ENCODE data around the gene PFN1.
"Not testable (repeated sequence)": the region's sequence is repeated elsewhere in the genome, so short reads cannot be mapped to it uniquely, and the experiment has no call there.

PFN1 gene

DNA sequence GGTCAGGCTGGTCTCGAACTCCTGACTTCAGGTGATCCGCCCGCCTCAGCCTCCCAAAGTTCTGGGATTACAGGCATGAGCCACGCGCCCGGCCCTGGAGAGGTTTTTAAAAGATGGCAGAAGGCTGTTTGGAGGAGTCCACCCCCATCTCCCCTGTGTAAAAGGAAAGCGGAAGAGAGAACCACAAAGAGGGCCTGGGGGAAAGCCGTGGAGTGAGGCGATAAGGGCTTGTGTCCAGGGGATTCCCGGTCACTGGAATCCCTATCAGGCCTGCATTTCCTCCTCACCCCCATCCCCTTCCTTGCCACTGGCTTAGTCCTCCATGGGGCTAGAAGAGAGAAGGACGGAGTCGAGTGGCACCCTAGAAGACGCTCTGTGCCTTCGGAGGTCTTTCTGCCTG, 16.4 kb downstream of the PFN1 start, which contains the start of gene GP1BA:
Gene GP1BA (plus strand): TSS at position 315 of the 400 bp plus-strand sequence. CDS start 328 bp downstream, outside the sequence.
- Histone ChIP-seq H3K27ac (ENCODE audit: low read depth, low read length) (no peak within 1 kb of the TSS), H3K79me2 (ENCODE audit: control insufficient read depth, low read length) (no peaks in the 10 kb centered on the region), H3K4me3 (ENCODE audit: low read length) (no peak within 1 kb of the TSS), H4K20me1 (ENCODE audit: control insufficient read depth, insufficient read depth, low read depth, low read length) (no peaks in the 10 kb centered on the region; the same call in 1 of the 2 replicates), H3K9me3 (ENCODE audit: control insufficient read depth, insufficient read depth, low read length) (no peaks in the 10 kb centered on the region), H3K4me1 (ENCODE audit: control insufficient read depth, low read length) (peaks cover 11% of the 10 kb centered on the region), H3K36me3 (ENCODE audit: control insufficient read depth, low read length) (peaks cover 17% of the 10 kb centered on the region), H3F3A (ENCODE audit: control insufficient read depth, insufficient read depth) (no peaks in the 10 kb centered on the region), H3K27me3 (ENCODE audit: control insufficient read depth, low read length) (no peaks in the 10 kb centered on the region), H3K9me2 (replicated peaks; ENCODE audit: control insufficient read depth, low read length) (no peaks in the 10 kb centered on the region), H3K4me2 (ENCODE audit: low read length) (no peak within 1 kb of the TSS)
- TF ChIP-seq EZH2phosphoT487 (IDR thresholded peaks at IDR 0.05; ENCODE audit: borderline replicate concordance, low read length) (no peak), CTCF (IDR thresholded peaks at IDR 0.05; ENCODE audit: low read depth, low read length, poor library complexity, severe bottlenecking) (no peak)

DNA sequence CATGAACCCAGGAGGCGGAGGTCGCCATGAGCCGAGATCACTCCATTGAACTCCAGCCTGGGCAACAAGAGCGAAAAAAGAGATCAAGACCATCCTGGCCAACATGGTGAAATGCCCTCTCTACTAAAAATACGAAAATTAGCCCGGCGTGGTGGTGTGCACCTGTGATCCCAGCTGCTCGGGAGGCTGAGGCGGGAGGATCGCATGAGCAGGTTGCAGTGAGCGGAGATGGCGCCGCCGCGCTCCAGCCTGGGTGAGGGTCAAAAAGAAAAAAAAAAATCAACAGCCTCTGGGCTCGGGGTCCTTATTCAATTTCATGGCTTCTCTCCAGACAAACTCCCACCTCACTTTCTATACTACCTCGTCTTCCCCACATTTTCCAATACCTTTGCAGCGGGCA, 19.4 kb downstream of the PFN1 start:
- Histone ChIP-seq H3K79me2 (ENCODE audit: control insufficient read depth, low read length) (no peaks in the 10 kb centered on the region), H3K27ac (ENCODE audit: low read depth, low read length) (no peak overlapping the region), H3K9me2 (replicated peaks; ENCODE audit: control insufficient read depth, low read length) (no peaks in the 10 kb centered on the region)

DNA sequence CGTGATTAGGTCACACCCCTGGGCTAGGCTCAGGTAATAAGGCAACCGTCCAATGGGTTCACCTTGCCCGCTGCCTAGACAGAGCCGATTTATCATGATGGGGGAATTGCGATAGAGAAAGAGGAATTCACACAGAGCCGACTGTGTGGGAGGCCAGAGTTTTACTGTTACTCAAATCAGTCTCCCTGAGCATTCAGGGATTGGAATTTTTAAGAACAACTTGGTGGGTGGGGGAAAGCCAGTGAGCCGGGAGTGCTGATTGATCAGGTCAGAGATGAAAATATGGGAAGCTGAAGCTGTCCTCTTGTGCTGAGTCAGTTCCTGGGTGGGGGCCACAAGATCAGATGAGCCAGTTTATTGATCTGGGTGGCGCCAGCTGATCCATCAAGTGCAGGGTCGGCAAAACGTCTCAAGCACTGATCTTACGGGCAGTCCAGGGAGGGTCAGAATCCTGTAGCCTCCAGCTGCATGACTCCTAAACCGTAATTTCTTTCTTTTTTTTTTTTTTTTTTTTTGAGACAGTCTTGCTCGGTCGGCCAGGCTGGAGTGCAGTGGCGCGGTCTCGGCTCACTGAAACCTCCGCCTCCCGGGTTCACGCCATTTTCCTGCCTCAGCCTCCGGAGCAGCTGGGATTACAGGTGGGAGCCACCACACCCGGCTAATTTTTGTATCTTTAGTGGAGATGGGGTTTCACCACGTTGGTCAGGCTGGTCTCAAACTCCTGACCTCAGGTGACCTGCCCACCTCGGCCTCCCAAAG, 21.6 kb downstream of the PFN1 start:
- H3F3A ChIP-seq (ENCODE audit: control insufficient read depth, insufficient read depth); H3K4me2 ChIP-seq (ENCODE audit: low read length); H3K36me3 ChIP-seq (ENCODE audit: control insufficient read depth, low read length); H3K4me3 ChIP-seq (ENCODE audit: low read length); H4K20me1 ChIP-seq (ENCODE audit: control insufficient read depth, insufficient read depth, low read depth, low read length); H3K27me3 ChIP-seq (ENCODE audit: control insufficient read depth, low read length); H3K27ac ChIP-seq (ENCODE audit: low read depth, low read length); H3K4me1 ChIP-seq (ENCODE audit: control insufficient read depth, low read length); H3K79me2 ChIP-seq (ENCODE audit: control insufficient read depth, low read length); H3K9me3 ChIP-seq (ENCODE audit: control insufficient read depth, insufficient read depth, low read length); H3K9me2 ChIP-seq (replicated peaks; ENCODE audit: control insufficient read depth, low read length): not testable (repeated sequence)

More for the DNA sequence above, 19.4 kb downstream of the PFN1 start:
- H3F3A ChIP-seq (ENCODE audit: control insufficient read depth, insufficient read depth) = no peaks in the 10 kb centered on the region
- H3K9me3 ChIP-seq (ENCODE audit: control insufficient read depth, insufficient read depth, low read length) = no peaks in the 10 kb centered on the region
- H3K4me3 ChIP-seq (ENCODE audit: low read length) = no peak overlapping the region
- no peaks in the 10 kb centered on the region for H3K36me3 ChIP-seq (ENCODE audit: control insufficient read depth, low read length)
- no peak for TF ChIP-seq CTCF (IDR thresholded peaks at IDR 0.05; ENCODE audit: low read depth, low read length, poor library complexity, severe bottlenecking)
- TF ChIP-seq EZH2phosphoT487 (IDR thresholded peaks at IDR 0.05; ENCODE audit: borderline replicate concordance, low read length) = no peak
- H3K4me1 ChIP-seq (ENCODE audit: control insufficient read depth, low read length) = no peaks in the 10 kb centered on the region
- H3K27me3 ChIP-seq (ENCODE audit: control insufficient read depth, low read length) = no peaks in the 10 kb centered on the region
- no peak overlapping the region for H3K4me2 ChIP-seq (ENCODE audit: low read length)
- H4K20me1 ChIP-seq (ENCODE audit: control insufficient read depth, insufficient read depth, low read depth, low read length) = no peaks in the 10 kb centered on the region

- Histone ChIP-seq H3K27ac (ENCODE audit: low read depth, low read length) (no peak overlapping the region), H3K4me1 (ENCODE audit: control insufficient read depth, low read length) (no peaks in the 10 kb centered on the region), H3K79me2 (ENCODE audit: control insufficient read depth, low read length) (no peaks in the 10 kb centered on the region), H3K27me3 (ENCODE audit: control insufficient read depth, low read length) (no peaks in the 10 kb centered on the region), H3K36me3 (ENCODE audit: control insufficient read depth, low read length) (no peaks in the 10 kb centered on the region), H3F3A (ENCODE audit: control insufficient read depth, insufficient read depth) (no peaks in the 10 kb centered on the region), H3K9me3 (ENCODE audit: control insufficient read depth, insufficient read depth, low read length) (no peaks in the 10 kb centered on the region), H3K4me3 (ENCODE audit: low read length) (no peak overlapping the region), H3K4me2 (ENCODE audit: low read length) (no peak overlapping the region), H4K20me1 (ENCODE audit: control insufficient read depth, insufficient read depth, low read depth, low read length) (no peaks in the 10 kb centered on the region), H3K9me2 (replicated peaks; ENCODE audit: control insufficient read depth, low read length) (no peaks in the 10 kb centered on the region)
- TF ChIP-seq EZH2phosphoT487 (IDR thresholded peaks at IDR 0.05; ENCODE audit: borderline replicate concordance, low read length) = no peak
These were observed 27.0 kb downstream of the PFN1 start for GRCh38 chr17:4921320-4921719.

Measured in DOHH2 (cell line).